NCI-H2227 treated with DMSO at 0.1 percent for 48 hours (cell line): ENCODE results near the gene SEC31B.

ENCODE experiments used
- DNase-seq: peaks from one replicate; lab custom pipeline; 2025; lab: John Stamatoyannopoulos, UW

Gene SEC31B

DNA sequence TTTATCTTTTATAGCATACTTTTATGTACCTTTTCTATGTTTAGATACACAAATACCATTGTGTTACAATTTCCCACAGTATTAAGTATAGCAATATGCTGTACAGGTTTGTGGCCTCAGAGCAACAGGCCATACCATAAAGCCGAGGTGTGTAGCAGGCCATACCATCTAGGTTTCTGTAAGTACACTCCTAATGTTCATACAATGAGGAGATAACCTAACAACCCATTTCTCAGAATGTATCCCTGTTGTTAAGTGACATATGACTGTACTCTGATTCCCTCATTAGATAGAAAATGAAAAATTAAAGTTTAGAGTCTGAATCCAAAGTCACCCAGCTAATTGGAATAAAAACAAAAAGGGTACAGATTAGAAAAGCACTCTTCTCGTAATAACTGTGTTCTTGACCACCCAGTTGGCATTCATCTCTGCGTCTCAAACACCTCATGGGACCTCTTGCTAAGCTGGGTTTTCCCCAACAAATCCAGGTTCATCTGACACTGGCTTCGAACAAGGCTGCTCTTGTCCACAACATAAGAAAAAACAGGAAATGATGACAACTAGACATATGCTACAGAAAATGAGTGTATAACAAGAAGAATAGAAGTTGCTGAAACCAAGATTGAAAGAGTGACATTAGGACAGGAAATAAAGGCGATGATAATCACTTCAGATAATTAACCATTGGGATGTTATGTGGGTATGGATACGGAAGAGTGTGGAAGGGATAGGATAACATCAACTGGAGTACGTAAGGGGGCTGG, 8.6 kb upstream of the SEC31B start:
- DNase-seq: no peak

- no peak for DNase-seq
Observed at GRCh38 chr10:100524638-100525037, 5.0 kb upstream of the SEC31B start.

- DNase-seq: no peak
Observed at GRCh38 chr10:100524206-100524605, 4.5 kb upstream of the SEC31B start.

DNA sequence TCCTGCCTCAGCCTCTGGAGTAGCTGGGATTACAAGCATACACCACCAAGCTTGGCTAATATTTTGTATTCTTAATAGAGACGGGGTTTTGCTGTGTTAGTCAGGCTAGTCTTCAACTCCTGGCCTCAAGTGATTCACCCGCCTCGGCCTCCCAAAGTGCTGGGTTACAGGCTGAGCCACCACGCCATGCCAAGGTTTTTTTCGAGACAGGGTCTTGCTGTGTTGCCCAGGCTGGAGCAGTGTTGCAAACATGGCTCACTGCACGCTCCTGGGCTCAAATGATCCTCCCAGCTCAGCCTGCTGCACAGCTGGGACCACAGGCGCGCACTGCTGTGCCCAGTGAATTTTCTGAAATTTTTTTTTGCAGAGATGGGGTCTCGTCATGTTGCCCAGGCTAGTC, 3.3 kb upstream of the SEC31B start:
- DNase-seq: no peak

GRCh38 chr10:100522107-100522801, 2.6 kb upstream of the SEC31B start:
- no peak for DNase-seq

- no peak for DNase-seq
Observed at GRCh38 chr10:100520811-100521210, 1.1 kb upstream of the SEC31B start.

- DNase-seq: peak; percentile 59
Observed at GRCh38 chr10:100518761-100519241, 860 bp downstream of the SEC31B start.

DNA sequence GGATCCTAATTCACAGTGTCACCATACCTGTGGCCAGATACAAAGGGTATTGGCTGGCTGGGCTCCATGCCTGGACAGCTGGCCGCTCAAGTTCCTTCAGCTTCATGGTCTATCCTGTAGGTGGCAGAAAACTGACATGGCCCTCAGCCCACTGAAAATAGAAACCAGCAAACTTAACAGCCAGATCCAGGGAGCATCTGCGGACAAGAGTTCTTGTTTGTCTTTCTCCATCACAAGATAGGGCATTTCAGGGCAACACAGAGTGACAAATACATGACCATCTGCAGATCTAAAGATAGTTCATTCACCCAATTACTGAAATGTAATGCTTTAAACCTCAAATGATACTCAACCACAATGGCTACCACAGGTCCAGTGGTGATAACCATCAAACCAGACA, 2.8 kb downstream of the SEC31B start:
- no peak for DNase-seq

DNA sequence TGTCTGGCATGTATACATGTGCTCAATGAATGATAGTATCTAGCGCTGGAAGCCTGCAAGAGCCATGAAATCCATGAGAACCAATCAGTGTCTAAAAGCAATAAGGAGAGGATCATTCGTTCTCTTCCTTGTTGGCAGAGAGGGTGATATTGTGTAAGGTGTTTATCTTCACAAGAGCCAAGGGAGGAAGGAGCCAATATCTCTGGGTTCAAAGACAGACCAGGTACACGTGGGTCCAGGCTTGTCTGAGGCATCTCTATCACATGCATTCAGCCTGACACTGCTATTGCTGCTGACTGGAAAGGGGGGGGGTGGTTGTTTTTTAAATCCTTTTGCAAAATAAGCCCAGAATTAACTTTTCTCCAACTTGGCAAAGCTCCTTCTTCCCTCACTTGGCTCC, 4.0 kb downstream of the SEC31B start:
- no peak for DNase-seq

DNA sequence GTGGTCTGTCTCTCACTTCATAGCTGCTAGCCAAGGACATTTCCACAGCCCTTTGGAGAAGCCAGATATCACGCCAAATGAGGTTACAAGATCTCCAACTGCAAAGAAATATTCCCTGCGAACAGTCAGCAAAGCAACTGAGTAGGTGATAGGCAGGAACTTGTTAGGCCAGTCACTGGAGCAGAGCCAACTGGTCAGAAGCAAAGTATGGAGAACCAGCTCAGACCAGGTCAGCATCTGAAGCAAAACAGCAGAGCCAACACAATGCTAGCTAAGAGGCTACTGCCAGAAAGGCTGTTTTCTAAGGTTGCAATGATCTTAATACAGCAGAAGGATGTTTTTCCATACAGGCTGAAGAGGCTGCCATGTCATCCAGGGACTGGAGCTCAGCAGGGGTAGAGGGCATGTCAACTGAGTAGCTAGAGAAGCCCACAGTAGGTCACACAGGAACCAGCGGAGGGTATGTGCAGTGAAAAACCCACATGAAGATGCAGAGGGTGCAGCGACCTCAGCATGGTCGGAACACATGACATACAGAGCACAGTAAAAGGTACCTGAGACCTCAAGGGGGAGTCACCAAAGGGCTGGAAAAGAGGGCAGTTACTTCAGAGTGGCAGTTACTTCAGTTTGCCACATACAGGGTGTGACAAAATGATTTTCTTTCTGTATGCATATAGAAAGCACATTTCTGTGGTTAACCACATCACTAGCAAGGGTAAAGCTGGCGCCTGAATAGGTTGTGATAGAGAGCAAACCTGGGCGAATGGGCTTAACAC, 8.9 kb downstream of the SEC31B start:
- DNase-seq: no peak

GRCh38 chr10:100509241-100509840, 10.3 kb downstream of the SEC31B start:
- no peak for DNase-seq

- no peak for DNase-seq
Observed at GRCh38 chr10:100508691-100509150, 10.9 kb downstream of the SEC31B start.

DNA sequence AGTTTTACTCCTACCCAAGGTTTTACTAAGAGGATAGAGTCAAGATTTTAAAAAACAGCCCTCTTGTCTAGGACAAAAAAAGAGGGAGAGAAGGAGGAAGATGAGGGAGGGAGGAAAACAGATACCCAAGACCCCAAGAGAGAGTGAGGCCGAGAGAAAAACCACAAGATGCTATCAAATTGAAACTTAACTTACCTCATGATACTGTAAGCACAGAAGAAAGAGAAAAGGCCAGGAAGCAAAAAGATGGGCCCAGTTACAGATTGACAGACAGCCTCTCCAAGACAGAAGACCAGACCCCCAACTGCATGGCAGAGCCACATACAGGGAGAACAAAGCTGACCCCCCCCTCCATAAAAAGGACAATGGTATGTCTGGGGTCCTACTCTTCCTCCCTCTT, 11.4 kb downstream of the SEC31B start:
- no peak for DNase-seq

- DNase-seq: no peak
Observed at GRCh38 chr10:100507357-100507732, 12.3 kb downstream of the SEC31B start.

- DNase-seq: no peak
Observed at GRCh38 chr10:100506596-100507356, 12.9 kb downstream of the SEC31B start.

- no peak for DNase-seq
Observed at GRCh38 chr10:100505164-100505563, 14.5 kb downstream of the SEC31B start.

GRCh38 chr10:100504096-100504495, 15.6 kb downstream of the SEC31B start:
- DNase-seq: no peak

DNA sequence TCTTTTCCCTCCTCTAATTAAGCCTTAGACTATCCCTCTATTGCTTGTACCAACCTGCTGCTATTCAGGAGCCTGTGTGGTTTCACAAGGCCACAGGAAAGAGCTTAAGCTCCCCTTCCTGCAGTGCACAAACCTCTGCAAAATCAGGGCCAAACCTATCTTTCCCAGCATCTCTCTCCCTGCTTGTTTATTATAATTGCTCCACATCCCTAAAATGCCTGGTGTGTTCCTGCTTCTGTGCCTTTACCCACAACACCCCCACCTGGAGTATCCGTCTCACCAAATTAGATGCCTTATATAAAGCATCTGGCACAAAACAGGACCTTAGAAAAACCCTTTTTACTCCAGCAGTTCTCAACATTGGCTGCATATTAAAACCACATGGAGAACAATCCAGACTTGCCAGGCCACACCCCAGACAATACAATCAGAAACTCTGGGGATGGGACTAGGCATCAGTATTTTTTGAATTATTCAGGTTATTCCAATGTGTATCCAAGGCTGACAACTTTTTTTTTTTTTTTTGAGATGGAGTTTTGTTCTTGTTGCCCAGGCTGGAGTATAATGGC, 16.7 kb downstream of the SEC31B start:
- DNase-seq: no peak

- DNase-seq: no peak
Observed at GRCh38 chr10:100501423-100501822, 18.2 kb downstream of the SEC31B start.

DNA sequence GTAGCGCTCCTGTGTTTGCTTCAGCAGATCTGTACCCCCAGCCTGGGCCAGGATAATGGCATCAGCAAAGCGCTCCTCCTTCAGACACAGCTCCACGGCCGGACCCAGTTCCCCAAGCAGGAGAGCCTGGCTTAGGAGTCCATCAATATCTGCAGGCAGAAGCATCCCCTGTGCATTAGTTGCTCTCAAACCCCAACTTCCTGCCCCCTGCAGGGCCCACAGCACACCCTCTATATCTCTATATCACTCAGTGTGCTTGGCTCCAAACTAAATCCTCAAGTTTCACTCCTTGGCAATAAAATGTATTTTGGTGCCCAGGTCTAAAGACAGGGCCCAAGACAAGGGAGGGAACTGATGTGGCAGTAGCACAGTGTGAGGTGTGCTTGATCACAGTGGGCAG, 21.6 kb downstream of the SEC31B start:
- DNase-seq: no peak

- no peak for DNase-seq
Observed at GRCh38 chr10:100496567-100496966, 23.1 kb downstream of the SEC31B start.
